Measurements from ENCODE around the gene MOGAT3. TPM values are rescaled to one million over a fixed set of nuclear protein-coding genes. Genes with fewer than 3 reads are reported as not detected.

MOGAT3 gene
- total and polyA plus RNA-seq, 2 of the 4 experiments (the other 2 are of a cell fraction), result not detected

DNA sequence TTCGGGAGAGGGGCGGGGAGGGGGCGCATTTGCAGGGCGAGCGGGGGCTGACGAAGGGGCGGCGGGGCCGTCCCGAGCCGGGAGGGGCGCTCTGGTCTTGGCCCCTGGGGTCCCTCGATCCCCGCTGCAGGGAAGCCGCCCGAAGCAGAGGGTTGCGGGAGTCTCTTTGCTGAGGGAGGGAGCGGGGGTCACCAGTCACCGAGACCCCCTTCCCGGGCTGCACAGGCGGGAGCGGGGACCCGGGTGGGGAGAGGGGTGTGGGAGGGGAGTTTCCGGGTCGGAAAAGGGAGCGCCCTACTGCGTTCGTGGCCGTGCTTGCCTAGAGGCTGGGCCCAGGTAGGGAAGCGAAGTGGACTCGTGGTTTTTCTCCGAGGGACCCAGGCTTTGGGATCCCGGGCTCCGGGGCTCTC lies 46.1 kb downstream of the MOGAT3 start:
- H3K18ac ChIP-seq (ENCODE audit: low read depth, low read length), result peak overlapping the region; percentile 86
- peak overlapping the region; percentile 78 for H3K14ac ChIP-seq (replicated peaks; ENCODE audit: low read depth, low read length)
- intact Hi-C loops (cut with micrococcal nuclease), result no loop called here
- BruUV-seq (replicated peaks), result no TSS peak
- peak overlapping the region; percentile 75 for H3K27ac ChIP-seq (ENCODE audit: insufficient read depth, low read length)
- peak overlapping the region; percentile 93 for H3K9ac ChIP-seq (ENCODE audit: low read depth, low read length)
- peak overlapping the region; percentile 39 for H4K5ac ChIP-seq (ENCODE audit: low read depth, low read length)
- H2BK20ac ChIP-seq (ENCODE audit: low read depth, low read length), result no peak overlapping the region
- H4K8ac ChIP-seq (ENCODE audit: low read depth in 2 of 2, low read length in 2 of 2), result peak overlapping the region; percentile 66 to 93; a peak in 2 of 4 replicates
- 5% methylated on average over 4 of the region's 34 CpGs; no CpG with 5 or more reads in 1 of the 2 experiments for WGBS, 2 experiments (ENCODE audit: extremely low coverage in 2 of 2, insufficient read length in 1 of 2)
- H2BK120ac ChIP-seq (ENCODE audit: low read depth, low read length), result 0 out of 2 replicates have a peak overlapping the region, but pooled peaks have one; percentile 23
- peaks cover 21% of the 10 kb centered on the region for H3K36me3 ChIP-seq (ENCODE audit: control insufficient read depth, insufficient read depth, low read length)
- H4K91ac ChIP-seq (ENCODE audit: insufficient read depth, low read depth, low read length), result peak overlapping the region; percentile 88; the same call in 1 of the 2 replicates
- H3K9me1 ChIP-seq (ENCODE audit: insufficient read depth, low read length), result peaks cover 3% of the 10 kb centered on the region
- no peak for TF ChIP-seq SMC3 (IDR thresholded peaks at IDR 0.05; ENCODE audit: low read depth, low read length)
- TF ChIP-seq NFE2L2 (IDR thresholded peaks at IDR 0.05; ENCODE audit: low read depth, low read length), result no peak
- no peak for TF ChIP-seq CHD1 (IDR thresholded peaks at IDR 0.05; ENCODE audit: low read depth, low read length)
- TF ChIP-seq CEBPB (IDR thresholded peaks at IDR 0.05; ENCODE audit: low read depth, low read length), result no peak
- no peak for TF ChIP-seq RCOR1 (IDR thresholded peaks at IDR 0.05; ENCODE audit: insufficient replicate concordance, low read length)
- no peak for TF ChIP-seq POLR2A (IDR thresholded peaks at IDR 0.05; ENCODE audit: low read depth, low read length)
- no peak for TF ChIP-seq FOS (IDR thresholded peaks at IDR 0.05; ENCODE audit: low read depth, low read length)
- TF ChIP-seq MAZ (IDR thresholded peaks at IDR 0.05; ENCODE audit: borderline replicate concordance, low read depth, low read length), result no peak
- TF ChIP-seq BHLHE40 (IDR thresholded peaks at IDR 0.05; ENCODE audit: low read depth, low read length), result no peak
- TF ChIP-seq RFX5 (IDR thresholded peaks at IDR 0.05; ENCODE audit: low read depth, low read length), result no peak
- peak overlapping the region; percentile 84 for H3K4ac ChIP-seq (ENCODE audit: low read depth, low read length)
- peak overlapping the region; percentile 50 for H3K56ac ChIP-seq (ENCODE audit: extremely low read depth, insufficient read depth, low read length)
- no peak overlapping the region for H2BK15ac ChIP-seq (ENCODE audit: low read depth, low read length)
- peaks cover 10 to 31% of the 10 kb centered on the region in 2 experiments for H3K79me1 ChIP-seq (ENCODE audit: low read depth in 1 of 2, low read length in 2 of 2)
- peak; percentile 38 for ATAC-seq (ENCODE audit: low read depth)
- peaks cover 5% of the 10 kb centered on the region for H3K4me1 ChIP-seq (ENCODE audit: control insufficient read depth, insufficient read depth, low read length)
- peaks cover under 1% of the 10 kb centered on the region for H3K27me3 ChIP-seq (ENCODE audit: control insufficient read depth, insufficient read depth, low read length)
- H3K4me3 ChIP-seq (ENCODE audit: insufficient read depth, low read depth, low read length), result peak overlapping the region; percentile 84
- H4K20me1 ChIP-seq (ENCODE audit: insufficient read depth, low read length), result peaks cover under 1% of the 10 kb centered on the region; the same call in 1 of the 2 replicates
- H3K23ac ChIP-seq (ENCODE audit: low read depth, low read length), result peak overlapping the region; percentile 71; the same call in 1 of the 2 replicates
- CTCF ChIA-PET, result interaction anchor here (2.8 kb wide), 1 partner anchor 11 kb away, joined by 10 read pairs; no protein-coding TSS in a partner anchor
- in situ Hi-C loops (cut with MboI; ENCODE audit: low sequenced_read_pairs), result no loop called here
- peak overlapping the region; percentile 92 for H2AFZ ChIP-seq (replicated peaks; ENCODE audit: low read length, poor library complexity)
- H2BK5ac ChIP-seq (ENCODE audit: low read depth, low read length, poor library complexity, severe bottlenecking), result peak overlapping the region; percentile 67
- POLR2A ChIA-PET (ENCODE audit: unreplicated experiment), result no interaction called here
- peak overlapping the region; percentile 97 for H2AK9ac ChIP-seq (replicated peaks; ENCODE audit: low read depth, low read length, poor library complexity)
- no peak for DNase-seq
- peak overlapping the region; percentile 64 for H2AK5ac ChIP-seq (ENCODE audit: low read depth, low read length)
- no peaks in the 10 kb centered on the region for H3K9me3 ChIP-seq (ENCODE audit: control insufficient read depth, insufficient read depth, low read length)
- dilution Hi-C loops (cut with HindIII; ENCODE audit: low sequenced_read_pairs, unreplicated experiment), result no loop called here
- peak overlapping the region; percentile 71 for H3K4me2 ChIP-seq (ENCODE audit: low read depth, low read length)

Measured in IMR-90 (cell line).